ENCODE measurements around the gene TECPR1.

DNA sequence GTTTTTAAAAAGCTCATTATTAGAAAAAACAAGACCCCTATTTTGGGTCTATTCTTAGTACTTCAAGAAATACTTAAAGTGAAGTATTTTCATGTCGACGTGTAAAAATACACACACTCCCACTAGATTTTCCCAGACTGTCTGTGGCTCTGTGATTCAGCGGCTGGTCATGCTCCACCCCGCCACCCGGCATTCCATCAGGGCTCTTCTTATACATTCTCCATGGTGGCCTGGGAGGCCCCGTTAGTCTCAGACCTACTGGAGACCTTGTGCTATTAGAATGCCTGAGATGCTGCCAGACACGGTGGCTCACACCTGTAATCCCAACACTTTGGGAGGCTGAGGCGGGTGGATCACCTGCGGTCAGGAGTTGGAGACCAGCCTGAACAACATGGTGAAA, 13.1 kb downstream of the TECPR1 start:
- TF ChIP-seq, protein P1, sequence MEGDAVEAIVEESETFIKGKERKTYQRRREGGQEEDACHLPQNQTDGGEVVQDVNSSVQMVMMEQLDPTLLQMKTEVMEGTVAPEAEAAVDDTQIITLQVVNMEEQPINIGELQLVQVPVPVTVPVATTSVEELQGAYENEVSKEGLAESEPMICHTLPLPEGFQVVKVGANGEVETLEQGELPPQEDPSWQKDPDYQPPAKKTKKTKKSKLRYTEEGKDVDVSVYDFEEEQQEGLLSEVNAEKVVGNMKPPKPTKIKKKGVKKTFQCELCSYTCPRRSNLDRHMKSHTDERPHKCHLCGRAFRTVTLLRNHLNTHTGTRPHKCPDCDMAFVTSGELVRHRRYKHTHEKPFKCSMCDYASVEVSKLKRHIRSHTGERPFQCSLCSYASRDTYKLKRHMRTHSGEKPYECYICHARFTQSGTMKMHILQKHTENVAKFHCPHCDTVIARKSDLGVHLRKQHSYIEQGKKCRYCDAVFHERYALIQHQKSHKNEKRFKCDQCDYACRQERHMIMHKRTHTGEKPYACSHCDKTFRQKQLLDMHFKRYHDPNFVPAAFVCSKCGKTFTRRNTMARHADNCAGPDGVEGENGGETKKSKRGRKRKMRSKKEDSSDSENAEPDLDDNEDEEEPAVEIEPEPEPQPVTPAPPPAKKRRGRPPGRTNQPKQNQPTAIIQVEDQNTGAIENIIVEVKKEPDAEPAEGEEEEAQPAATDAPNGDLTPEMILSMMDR (IDR thresholded peaks at IDR 0.05; ENCODE audit: insufficient read depth, low read depth, low read length), result no peak
- TF ChIP-seq EZH2 (IDR thresholded peaks at IDR 0.05; ENCODE audit: insufficient read depth, low read length), result no peak

All from astrocyte (in vitro differentiated cells and primary cell).